SK-N-MC (cell line): ENCODE results near the gene IRAK3.
"Not testable (repeated sequence)": the region's sequence is repeated elsewhere in the genome, so short reads cannot be mapped to it uniquely, and the experiment has no call there.

Experiments used
- DNase-seq: peaks from one replicate; pipeline ENCODE4 v3.0.0-alpha.2; 2011; ENCODE audit warnings: low read depth, low spot score
- H3K27ac ChIP-seq: fragments of 200-600 bp; sonication (generic); 2 replicates; pipeline ENCODE4 v1.5.1; 2016; ENCODE audit warnings: mixed run types
- H3K36me3 ChIP-seq: fragments of 200-600 bp; sonication (generic); 2 replicates; pipeline ENCODE4 v1.6.1; 2017; ENCODE audit warnings: antibody characterized with exemption, low read length, mixed read lengths; ENCODE audit not compliant: insufficient read depth
- H3K4me3 ChIP-seq: fragments of 200-600 bp; sonication (generic); 2 replicates; pipeline ENCODE4 v1.5.1; 2016
- H3K9ac ChIP-seq: fragments of 200-600 bp; sonication (generic); 2 replicates; pipeline ENCODE4 v1.8.0; 2017; ENCODE audit warnings: mixed run types, mixed read lengths; ENCODE audit not compliant: insufficient read length
- H3K9me3 ChIP-seq: fragments of 200-600 bp; sonication (generic); 2 replicates; pipeline ENCODE4 v1.6.1; 2017; ENCODE audit warnings: low read depth, mild to moderate bottlenecking, antibody characterized with exemption, low read length, moderate library complexity, mixed read lengths
- EZH2 ChIP-seq: fragments of 200-600 bp; sonication (generic); IDR thresholded peaks from one replicate; pipeline ENCODE4 v1.6.1; 2017; ENCODE audit warnings: antibody characterized with exemption
- FOXP2 ChIP-seq: optimal IDR thresholded peaks from 2 replicates; pipeline ENCODE3; 2011; ENCODE audit warnings: mild to moderate bottlenecking, moderate library complexity; ENCODE audit not compliant: insufficient read depth; ENCODE audit errors: extremely low read length, control extremely low read depth
- POLR2AphosphoS5 ChIP-seq: IDR thresholded peaks from 2 replicates; pipeline ENCODE4 v1.6.1; 2012; ENCODE audit warnings: mild to moderate bottlenecking, low read depth, low read length, borderline replicate concordance

The IRAK3 gene

GRCh38 chr12:66217342-66217917 is 28.4 kb downstream of the IRAK3 start:
- peak overlapping the region; percentile 67 for H3K4me3 ChIP-seq

DNA sequence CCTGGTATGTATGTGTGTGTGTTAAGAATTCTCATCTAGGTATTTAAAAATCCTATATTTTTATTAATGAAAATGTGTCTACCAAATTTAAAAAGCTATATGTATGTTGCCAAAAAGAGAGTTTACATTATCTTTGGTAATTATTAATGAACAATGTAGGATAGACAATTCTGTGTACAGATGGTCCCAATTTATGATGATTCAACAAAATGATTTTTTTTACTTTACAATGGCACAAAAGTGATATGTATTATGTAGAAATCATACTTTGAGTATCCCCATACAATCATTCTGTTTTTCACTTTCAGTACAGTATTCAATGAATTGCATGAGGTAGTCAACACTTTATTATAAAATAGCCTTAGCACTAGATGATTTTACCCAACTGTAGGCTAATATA is 39.4 kb downstream of the IRAK3 start:
- no peak for DNase-seq
- Histone ChIP-seq H3K27ac (no peak overlapping the region), H3K4me3 (no peak overlapping the region)

More at GRCh38 chr12:66217342-66217917, 28.4 kb downstream of the IRAK3 start:
- no peak for TF ChIP-seq FOXP2
- TF ChIP-seq EZH2 = no peak
- TF ChIP-seq POLR2AphosphoS5 = peak; percentile 31; the same call in 1 of the 2 replicates
- H3K9me3 ChIP-seq = peaks cover 8% of the 10 kb centered on the region; the same call in 1 of the 2 replicates
- H3K9ac ChIP-seq = peak overlapping the region; percentile 68
- H3K27ac ChIP-seq = peak overlapping the region; percentile 99
- peak; percentile 89 for DNase-seq
- no peaks in the 10 kb centered on the region for H3K36me3 ChIP-seq

GRCh38 chr12:66232263-66232662 is 43.2 kb downstream of the IRAK3 start:
- no peak for DNase-seq
- Histone ChIP-seq H3K9ac (no peak overlapping the region), H3K27ac (no peak overlapping the region), H3K9me3 (no peaks in the 10 kb centered on the region), H3K4me3 (no peak overlapping the region), H3K36me3 (no peaks in the 10 kb centered on the region)
- TF ChIP-seq FOXP2 (no peak), EZH2 (no peak), POLR2AphosphoS5 (no peak)

More for the DNA sequence above, 39.4 kb downstream of the IRAK3 start:
- Histone ChIP-seq H3K36me3 (no peaks in the 10 kb centered on the region), H3K9ac (no peak overlapping the region), H3K9me3 (no peaks in the 10 kb centered on the region)
- TF ChIP-seq FOXP2 (no peak), EZH2 (no peak), POLR2AphosphoS5 (no peak)

DNA sequence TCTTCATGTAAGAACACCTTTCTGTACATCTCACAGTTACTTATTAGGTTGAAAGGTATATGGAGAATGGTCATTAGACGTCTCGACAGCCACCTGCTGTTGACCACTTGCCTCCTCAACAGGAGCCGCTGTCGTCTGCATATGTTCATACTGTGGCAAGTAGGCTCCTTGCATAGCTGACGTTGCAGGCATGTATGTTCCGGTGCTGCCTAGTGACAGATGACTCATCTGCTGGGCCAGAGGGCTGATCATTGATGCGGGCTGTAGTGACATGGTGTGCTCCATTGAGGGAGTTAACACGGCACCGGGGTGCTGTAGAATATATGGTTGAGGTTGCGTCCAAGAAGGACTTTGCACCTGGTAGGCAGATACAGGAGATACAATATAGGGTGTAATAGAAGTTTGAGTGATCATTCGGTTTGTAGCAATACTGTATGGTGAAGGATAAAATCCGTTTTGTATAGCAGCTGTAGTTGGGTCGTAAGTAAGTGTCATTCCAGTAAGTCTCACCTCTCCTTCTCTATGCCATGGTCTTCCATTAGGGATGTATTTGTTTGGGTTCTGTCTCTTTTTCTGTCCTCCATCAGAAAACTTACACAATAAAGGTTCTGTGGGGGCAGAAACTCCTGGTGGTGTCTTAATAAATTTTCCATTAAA is 45.2 kb downstream of the IRAK3 start:
- not testable (repeated sequence) for H3K36me3 ChIP-seq, H3K9ac ChIP-seq, H3K27ac ChIP-seq, H3K9me3 ChIP-seq, H3K4me3 ChIP-seq, DNase-seq

DNA sequence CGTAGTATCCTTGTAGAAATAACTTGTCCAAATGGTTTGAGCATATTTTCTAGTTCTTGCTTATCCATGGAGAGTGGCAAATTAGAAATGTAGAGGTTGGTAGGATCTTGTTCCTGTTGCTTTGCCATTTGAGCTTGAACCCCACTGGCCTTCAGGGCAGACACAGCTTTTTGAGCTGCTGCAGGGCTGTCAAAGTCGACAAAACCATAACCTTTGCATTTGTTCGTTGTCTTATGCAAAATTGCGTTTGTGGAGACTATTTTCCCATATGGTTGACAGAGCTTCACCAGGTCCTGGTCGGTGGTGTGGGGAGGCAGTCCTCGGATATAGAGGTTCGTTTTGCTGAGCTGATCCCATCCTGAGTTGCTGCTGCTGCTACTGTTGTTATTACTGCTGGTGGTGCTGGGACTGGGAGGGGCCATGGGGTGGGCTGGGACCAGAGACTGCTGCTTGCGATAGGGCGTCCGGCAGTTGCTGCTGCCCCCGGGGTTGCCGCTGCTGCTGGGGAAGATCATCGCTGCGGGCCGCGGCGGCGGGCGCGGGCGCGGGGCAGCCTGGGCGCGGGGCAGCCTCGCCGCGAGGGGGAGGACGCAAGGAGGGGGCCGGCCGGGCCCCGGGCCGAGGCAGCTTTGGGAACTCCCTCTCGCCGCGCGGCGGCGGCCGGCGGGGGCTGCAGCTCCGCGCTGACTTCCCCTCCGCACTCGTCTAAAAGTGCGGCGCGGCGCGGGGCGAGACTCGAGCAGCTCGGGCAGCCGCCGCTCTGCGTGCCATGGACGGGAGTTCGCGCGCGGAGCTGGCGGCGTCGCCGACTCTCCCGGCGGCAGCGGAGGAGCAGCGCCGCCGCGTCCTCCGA is 46.0 kb downstream of the IRAK3 start:
- not testable (repeated sequence) for DNase-seq, H3K27ac ChIP-seq, H3K9me3 ChIP-seq, H3K36me3 ChIP-seq
- peak overlapping the region; percentile 81 for H3K4me3 ChIP-seq
- H3K9ac ChIP-seq = peak overlapping the region; percentile 67

DNA sequence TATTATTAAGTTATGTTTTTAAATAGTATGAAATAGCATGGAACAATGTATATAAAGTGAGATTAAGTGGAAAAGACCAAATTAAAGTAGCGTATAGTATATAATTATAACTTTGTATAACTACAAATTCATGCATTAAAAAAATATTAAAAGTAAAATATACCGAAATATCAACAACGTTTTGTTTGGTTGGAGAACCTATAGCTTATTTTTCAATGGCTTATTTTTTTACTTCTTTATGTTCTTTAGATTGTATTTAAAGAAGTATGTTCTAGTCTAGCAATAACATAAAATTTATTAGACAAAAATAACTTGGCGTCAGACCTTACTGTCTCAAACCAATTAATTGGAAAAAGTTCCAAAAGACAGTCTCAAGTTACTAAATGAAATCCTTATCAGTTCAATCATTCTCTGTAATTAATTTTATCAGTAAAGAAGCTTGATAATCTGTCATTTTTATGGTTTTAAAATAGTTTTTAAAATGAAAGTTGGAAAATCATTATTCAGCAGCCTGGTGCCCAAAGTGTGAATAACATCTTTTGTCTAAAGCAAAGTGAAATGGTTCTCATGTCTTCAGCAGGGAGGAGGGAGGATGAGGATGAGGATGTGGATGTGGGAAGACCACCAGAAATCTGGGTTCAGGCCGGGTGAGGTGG is 46.7 kb downstream of the IRAK3 start:
- DNase-seq = no peak
- TF ChIP-seq EZH2 (no peak), POLR2AphosphoS5 (no peak), FOXP2 (no peak)
- H3K4me3 ChIP-seq = peak overlapping the region; percentile 81
- no peaks in the 10 kb centered on the region for H3K9me3 ChIP-seq
- no peaks in the 10 kb centered on the region for H3K36me3 ChIP-seq
- H3K27ac ChIP-seq = no peak overlapping the region
- H3K9ac ChIP-seq = peak overlapping the region; percentile 67

- H3K36me3 ChIP-seq, H3K9me3 ChIP-seq, H3K27ac ChIP-seq, H3K4me3 ChIP-seq, DNase-seq, H3K9ac ChIP-seq: not testable (repeated sequence)
Observed at GRCh38 chr12:66236282-66236675, 47.3 kb downstream of the IRAK3 start.

GRCh38 chr12:66236969-66237368 is 48.0 kb downstream of the IRAK3 start:
- no peak for DNase-seq
- H3K4me3 ChIP-seq = no peak overlapping the region
- H3K36me3 ChIP-seq = no peaks in the 10 kb centered on the region
- no peaks in the 10 kb centered on the region for H3K9me3 ChIP-seq
- no peak overlapping the region for H3K27ac ChIP-seq
- no peak overlapping the region for H3K9ac ChIP-seq
- no peak for TF ChIP-seq FOXP2
- no peak for TF ChIP-seq EZH2
- TF ChIP-seq POLR2AphosphoS5 = no peak
